GM21717 (cell line): ENCODE measurements around the gene CHRNA4.
"Not testable (repeated sequence)": the region's sequence is repeated elsewhere in the genome, so short reads cannot be mapped to it uniquely, and the experiment has no call there.

Experiments used
- ATAC-seq: cut with Tn5 transposase; IDR thresholded peaks from one replicate; pipeline ENCODE4 v1.9.1; 2021; ENCODE audit warnings: mild to moderate bottlenecking, moderate library complexity; ENCODE audit not compliant: unreplicated experiment

Gene CHRNA4

GRCh38 chr20:63311833-63312243 lies 49.3 kb downstream of the CHRNA4 start:
- ATAC-seq: no peak

GRCh38 chr20:63311186-63311832 lies 49.8 kb downstream of the CHRNA4 start:
- ATAC-seq: no peak

- ATAC-seq: no peak
Measured at GRCh38 chr20:63310265-63310991, 50.7 kb downstream of the CHRNA4 start.

- ATAC-seq: no peak
Measured at GRCh38 chr20:63309261-63310071, 51.7 kb downstream of the CHRNA4 start.

GRCh38 chr20:63308218-63308911 lies 52.8 kb downstream of the CHRNA4 start:
- no peak for ATAC-seq

GRCh38 chr20:63307538-63308217 lies 53.5 kb downstream of the CHRNA4 start:
- no peak for ATAC-seq

GRCh38 chr20:63306673-63307537 lies 54.2 kb downstream of the CHRNA4 start:
- ATAC-seq: no peak

- not testable (repeated sequence) for ATAC-seq
Measured at GRCh38 chr20:63305933-63306672, 55.0 kb downstream of the CHRNA4 start.

GRCh38 chr20:63305393-63305792 lies 55.8 kb downstream of the CHRNA4 start:
- no peak for ATAC-seq

GRCh38 chr20:63303095-63303666 lies 58.0 kb downstream of the CHRNA4 start:
- ATAC-seq: no peak

- ATAC-seq: no peak
Measured at GRCh38 chr20:63301671-63302070, 59.5 kb downstream of the CHRNA4 start.

- ATAC-seq: no peak
Measured at GRCh38 chr20:63298731-63299312, 62.3 kb downstream of the CHRNA4 start.

- no peak for ATAC-seq
Measured at GRCh38 chr20:63297796-63298572, 63.2 kb downstream of the CHRNA4 start.

- no peak for ATAC-seq
Measured at GRCh38 chr20:63297371-63297781, 63.8 kb downstream of the CHRNA4 start.

GRCh38 chr20:63296531-63297299 lies 64.4 kb downstream of the CHRNA4 start:
- no peak for ATAC-seq

GRCh38 chr20:63295846-63296245 lies 65.3 kb downstream of the CHRNA4 start:
- no peak for ATAC-seq

GRCh38 chr20:63295422-63295821 lies 65.7 kb downstream of the CHRNA4 start:
- no peak for ATAC-seq
